GM12878 (cell line): ENCODE data around the gene NPY4R.
"Not testable (repeated sequence)": the region's sequence is repeated elsewhere in the genome, so short reads cannot be mapped to it uniquely, and the experiment has no call there.

ENCODE experiments used
- ATF2 ChIP-seq: IDR thresholded peaks from 2 replicates; pipeline ENCODE4 v1.6.1; 2012; ENCODE audit warnings: low read length, inconsistent platforms
- BRCA1 ChIP-seq: IDR thresholded peaks from 2 replicates; pipeline ENCODE4 v1.6.1; 2011; ENCODE audit warnings: low read depth, low read length, improper control_type of control experiment
- EP300 ChIP-seq, 2 experiments: fragments of 150-350 bp in 1 of 2; IDR thresholded peaks; 2 replicates each; pipeline ENCODE4 v1.6.1; 2011 to 2012; ENCODE audit warnings: low read depth in 2 of 2, low read length in 2 of 2, borderline replicate concordance in 1 of 2, improper control_type of control experiment in 1 of 2, inconsistent platforms in 1 of 2; ENCODE audit not compliant: control insufficient read depth in 1 of 2
- NRF1 ChIP-seq: conservative IDR thresholded peaks from 2 replicates; pipeline ENCODE4 v1.6.1; 2011; ENCODE audit warnings: mild to moderate bottlenecking, low read depth, low read length, improper control_type of control experiment
- ZBED1 ChIP-seq: IDR thresholded peaks from 2 replicates; pipeline ENCODE4 v1.6.1; 2016; ENCODE audit warnings: borderline replicate concordance

- TF ChIP-seq ZBED1; ATF2; NRF1; BRCA1; EP300 (IDR thresholded peaks at IDR 0.05; ENCODE audit: borderline replicate concordance in 1 of 2, control insufficient read depth in 1 of 2, low read depth in 2 of 2, low read length in 2 of 2): not testable (repeated sequence)
Measured at GRCh38 chr10:46455992-46456391, 9.8 kb downstream of the NPY4R start.
